Omental fat pad (tissue), 4 donors: ENCODE data around the gene FANCC. TPM values are rescaled to one million over a fixed set of nuclear protein-coding genes. Genes with fewer than 3 reads are reported as not detected.

Experiments used
- ATAC-seq: fragments of 150-250 bp; one replicate; pipeline ENCODE4 v1.9.1; 2016; ENCODE audit warnings: mild to moderate bottlenecking, moderate library complexity; ENCODE audit not compliant: low FRiP score
- DNase-seq: peaks from one replicate; pipeline ENCODE4 v3.0.0-alpha.2; 2019; ENCODE audit warnings: low spot score
- total RNA-seq, 4 donors: library from RNA; depleted of rRNA; stranded (reverse); fragments of >200 nt; gene quantifications; one replicate each; pipeline ENCODE4 v1.1.0, GENCODE V29; 2016
- TF ChIP-seq, protein P1 (sequence below), 3 donors: fragments of 450-650 bp; IDR thresholded peaks; one replicate each; pipeline ENCODE4 v1.5.1; 2016 to 2017; ENCODE audit warnings: antibody characterized with exemption in 3 of 3, mild to moderate bottlenecking in 3 of 3, moderate library complexity in 2 of 3

The FANCC gene
- total RNA-seq, 4 donors from 2014 or later = 4.6 to 6.8 (median 6.1) TPM

- DNase-seq = no peak
- ATAC-seq = no peak
- TF ChIP-seq, protein P1, sequence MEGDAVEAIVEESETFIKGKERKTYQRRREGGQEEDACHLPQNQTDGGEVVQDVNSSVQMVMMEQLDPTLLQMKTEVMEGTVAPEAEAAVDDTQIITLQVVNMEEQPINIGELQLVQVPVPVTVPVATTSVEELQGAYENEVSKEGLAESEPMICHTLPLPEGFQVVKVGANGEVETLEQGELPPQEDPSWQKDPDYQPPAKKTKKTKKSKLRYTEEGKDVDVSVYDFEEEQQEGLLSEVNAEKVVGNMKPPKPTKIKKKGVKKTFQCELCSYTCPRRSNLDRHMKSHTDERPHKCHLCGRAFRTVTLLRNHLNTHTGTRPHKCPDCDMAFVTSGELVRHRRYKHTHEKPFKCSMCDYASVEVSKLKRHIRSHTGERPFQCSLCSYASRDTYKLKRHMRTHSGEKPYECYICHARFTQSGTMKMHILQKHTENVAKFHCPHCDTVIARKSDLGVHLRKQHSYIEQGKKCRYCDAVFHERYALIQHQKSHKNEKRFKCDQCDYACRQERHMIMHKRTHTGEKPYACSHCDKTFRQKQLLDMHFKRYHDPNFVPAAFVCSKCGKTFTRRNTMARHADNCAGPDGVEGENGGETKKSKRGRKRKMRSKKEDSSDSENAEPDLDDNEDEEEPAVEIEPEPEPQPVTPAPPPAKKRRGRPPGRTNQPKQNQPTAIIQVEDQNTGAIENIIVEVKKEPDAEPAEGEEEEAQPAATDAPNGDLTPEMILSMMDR (IDR thresholded peaks at IDR 0.05) = no peak
Measured at GRCh38 chr9:95165004-95165403, 152.5 kb downstream of the FANCC start.

DNA sequence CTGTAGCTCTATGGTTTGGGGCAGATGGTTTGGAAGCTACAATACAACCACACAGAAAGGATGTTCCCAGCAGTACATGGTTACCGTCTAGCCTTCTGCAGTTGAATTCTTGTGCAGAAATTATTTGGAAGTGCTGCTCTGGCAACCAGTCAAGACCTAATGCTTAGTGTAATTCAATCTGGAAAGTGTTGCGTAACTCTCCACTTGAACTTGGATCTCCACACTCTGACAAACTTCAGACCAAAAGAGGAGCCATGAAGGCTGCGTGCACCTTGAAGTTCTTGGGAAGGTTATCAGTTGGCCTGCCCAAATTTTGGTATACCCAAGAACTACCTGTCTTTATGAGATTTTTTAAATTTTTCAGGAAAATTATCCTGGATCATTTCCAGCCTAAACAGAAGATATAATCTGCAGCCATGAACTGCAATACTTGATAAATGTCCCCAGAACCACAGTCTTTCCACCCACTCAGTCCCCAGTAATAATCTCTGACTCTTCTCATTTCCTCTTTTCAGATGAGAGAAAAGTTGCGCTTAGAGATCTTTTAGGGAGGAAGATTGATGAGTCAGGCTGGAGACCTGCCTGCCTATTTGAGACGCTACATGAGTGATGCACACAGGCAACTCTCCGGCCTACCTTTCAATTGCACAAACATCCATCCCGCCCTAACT, 159.9 kb downstream of the FANCC start:
- DNase-seq (no peak), ATAC-seq (peak; percentile 88)
- TF ChIP-seq, protein P1 (IDR thresholded peaks at IDR 0.05) = no peak

DNA sequence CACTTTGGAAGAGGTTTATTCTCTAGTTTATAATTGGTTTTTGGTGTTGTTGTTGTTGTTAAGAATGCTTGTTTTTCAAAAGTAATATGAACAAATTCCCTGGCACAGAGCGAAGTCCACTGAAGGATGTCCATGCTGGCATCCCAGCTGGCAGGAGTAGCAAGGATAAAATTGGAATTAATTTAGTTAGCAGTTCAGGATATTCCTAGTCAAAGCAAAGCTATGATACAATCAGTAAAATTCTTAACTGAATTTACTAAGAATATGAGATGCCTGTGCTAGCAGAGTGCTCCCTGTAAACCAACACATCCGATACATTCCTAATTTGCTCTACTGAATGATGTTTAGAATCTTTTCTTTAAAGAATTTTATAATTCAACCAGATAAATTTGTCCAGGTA, 161.4 kb downstream of the FANCC start:
- no peak for ATAC-seq
- TF ChIP-seq, protein P1 (IDR thresholded peaks at IDR 0.05) = no peak
- DNase-seq = no peak

DNA sequence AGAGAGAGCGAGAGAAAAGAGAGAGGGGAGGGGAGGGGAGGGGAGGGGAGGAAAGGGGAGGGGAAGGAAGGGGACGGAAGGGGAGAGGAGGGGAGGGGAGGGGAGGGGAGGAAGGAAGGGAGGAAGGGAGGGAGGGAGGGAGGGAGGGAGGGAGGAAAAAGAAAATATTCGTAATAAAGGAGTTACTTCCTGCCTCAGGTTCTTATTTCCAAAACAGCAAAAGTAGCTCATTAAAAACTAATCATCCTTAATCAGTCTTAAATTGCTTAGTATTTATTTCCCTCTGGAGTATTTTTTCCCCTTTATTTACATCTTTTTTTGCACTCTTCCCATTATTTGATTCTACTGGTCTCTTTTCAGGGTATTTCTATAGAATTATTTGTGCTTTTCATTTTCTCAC, 162.3 kb downstream of the FANCC start:
- DNase-seq = no peak
- TF ChIP-seq, protein P1 (IDR thresholded peaks at IDR 0.05) = no peak
- ATAC-seq = no peak

DNA sequence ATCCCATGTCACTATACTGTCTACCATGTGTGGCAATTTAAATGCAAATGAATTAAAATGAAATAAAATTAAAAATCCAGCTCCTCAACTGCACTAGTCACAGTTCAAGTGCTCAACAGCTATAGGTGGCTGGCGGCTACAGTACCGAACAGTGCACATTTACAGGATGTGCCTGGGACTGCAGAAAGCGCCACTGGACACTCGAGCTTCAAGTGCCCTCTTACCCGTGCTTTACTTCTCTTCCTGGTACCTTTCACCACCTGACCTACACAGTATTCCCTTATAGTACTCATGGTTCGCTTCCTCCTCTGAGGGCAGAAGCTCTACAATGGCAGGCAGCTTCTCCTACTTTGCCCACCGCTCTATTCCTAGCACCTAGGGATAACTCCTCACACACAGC, 166.6 kb downstream of the FANCC start:
- TF ChIP-seq, protein P1 (IDR thresholded peaks at IDR 0.05) = no peak
- no peak for DNase-seq
- no peak for ATAC-seq

GRCh38 chr9:95148208-95148520, 169.3 kb downstream of the FANCC start:
- ATAC-seq = no peak
- TF ChIP-seq, protein P1 (IDR thresholded peaks at IDR 0.05) = no peak
- no peak for DNase-seq

DNA sequence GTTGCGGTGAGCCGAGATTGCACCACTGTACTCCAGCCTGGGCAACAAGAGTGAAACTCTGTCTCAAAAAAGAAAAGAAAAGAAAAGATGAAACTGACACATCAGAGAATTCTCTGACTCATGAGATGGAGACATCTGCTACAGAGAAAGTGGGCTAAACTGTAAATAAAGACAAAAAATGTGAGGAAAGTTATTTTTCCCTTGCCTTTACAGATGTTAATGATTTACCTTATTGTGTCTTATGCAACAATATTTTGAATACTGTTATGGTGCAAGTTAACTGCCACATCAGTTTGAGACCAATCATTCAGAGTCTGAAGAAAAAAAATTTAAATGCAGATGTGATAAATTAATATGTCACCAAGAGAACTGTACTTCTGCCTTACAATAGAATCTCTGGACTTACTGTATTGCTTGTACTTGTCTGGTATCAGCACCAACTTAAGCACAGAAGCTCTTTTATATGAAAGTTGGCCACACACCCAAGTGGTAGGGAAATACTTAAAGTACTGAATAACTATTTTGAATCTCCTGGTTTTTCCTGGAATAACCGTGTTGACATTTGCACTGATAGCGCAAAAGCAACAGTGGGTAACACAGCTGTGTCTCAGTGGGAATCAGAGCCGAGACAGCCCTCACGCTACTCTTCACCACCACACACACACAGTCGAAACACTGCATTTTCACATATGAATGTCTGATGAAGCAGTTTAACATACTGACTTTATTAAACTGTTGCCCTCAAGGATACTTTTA, 169.9 kb downstream of the FANCC start:
- no peak for DNase-seq
- no peak for ATAC-seq
- TF ChIP-seq, protein P1 (IDR thresholded peaks at IDR 0.05) = no peak
